Omental fat pad (tissue), 4 donors: ENCODE data around the gene DXO. TPM values are rescaled to one million over a fixed set of nuclear protein-coding genes. Genes with fewer than 3 reads are reported as not detected.
A peak's percentile ranks its signal among the peaks of the same experiment; 100 is the strongest.

Experiments
- ATAC-seq: fragments of 150-250 bp; one replicate; pipeline ENCODE4 v1.9.1; 2016; ENCODE audit warnings: mild to moderate bottlenecking, moderate library complexity; ENCODE audit not compliant: low FRiP score
- DNase-seq: peaks from one replicate; pipeline ENCODE4 v3.0.0-alpha.2; 2019; ENCODE audit warnings: low spot score
- small RNA-seq: library from RNA; depleted of rRNA; stranded (forward); fragments of <200 nt; gene quantifications from one replicate; pipeline ENCODE3, GENCODE V24; 2016
- total RNA-seq, 4 donors: library from RNA; depleted of rRNA; stranded (reverse); fragments of >200 nt; gene quantifications; one replicate each; pipeline ENCODE4 v1.1.0, GENCODE V29; 2016
- TF ChIP-seq, protein P1 (sequence below), 3 donors: fragments of 450-650 bp; IDR thresholded peaks; one replicate each; pipeline ENCODE4 v1.5.1; 2016 to 2017; ENCODE audit warnings: antibody characterized with exemption in 3 of 3, mild to moderate bottlenecking in 3 of 3, moderate library complexity in 2 of 3

DXO gene
- total RNA-seq, 4 donors from 2014 or later, result 15.6 to 19.9 (median 18.4) TPM

DNA sequence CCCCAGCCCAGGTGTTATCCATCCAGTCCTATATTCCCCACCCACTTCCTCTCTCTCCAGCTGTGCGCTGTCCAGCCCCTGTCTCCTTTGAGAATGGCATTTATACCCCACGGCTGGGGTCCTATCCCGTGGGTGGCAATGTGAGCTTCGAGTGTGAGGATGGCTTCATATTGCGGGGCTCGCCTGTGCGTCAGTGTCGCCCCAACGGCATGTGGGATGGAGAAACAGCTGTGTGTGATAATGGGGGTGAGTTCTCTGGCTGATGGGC is 43.3 kb downstream of the DXO start:
- DNase-seq (no peak), ATAC-seq (no peak)
- TF ChIP-seq, protein P1, sequence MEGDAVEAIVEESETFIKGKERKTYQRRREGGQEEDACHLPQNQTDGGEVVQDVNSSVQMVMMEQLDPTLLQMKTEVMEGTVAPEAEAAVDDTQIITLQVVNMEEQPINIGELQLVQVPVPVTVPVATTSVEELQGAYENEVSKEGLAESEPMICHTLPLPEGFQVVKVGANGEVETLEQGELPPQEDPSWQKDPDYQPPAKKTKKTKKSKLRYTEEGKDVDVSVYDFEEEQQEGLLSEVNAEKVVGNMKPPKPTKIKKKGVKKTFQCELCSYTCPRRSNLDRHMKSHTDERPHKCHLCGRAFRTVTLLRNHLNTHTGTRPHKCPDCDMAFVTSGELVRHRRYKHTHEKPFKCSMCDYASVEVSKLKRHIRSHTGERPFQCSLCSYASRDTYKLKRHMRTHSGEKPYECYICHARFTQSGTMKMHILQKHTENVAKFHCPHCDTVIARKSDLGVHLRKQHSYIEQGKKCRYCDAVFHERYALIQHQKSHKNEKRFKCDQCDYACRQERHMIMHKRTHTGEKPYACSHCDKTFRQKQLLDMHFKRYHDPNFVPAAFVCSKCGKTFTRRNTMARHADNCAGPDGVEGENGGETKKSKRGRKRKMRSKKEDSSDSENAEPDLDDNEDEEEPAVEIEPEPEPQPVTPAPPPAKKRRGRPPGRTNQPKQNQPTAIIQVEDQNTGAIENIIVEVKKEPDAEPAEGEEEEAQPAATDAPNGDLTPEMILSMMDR (IDR thresholded peaks at IDR 0.05), result no peak

DNA sequence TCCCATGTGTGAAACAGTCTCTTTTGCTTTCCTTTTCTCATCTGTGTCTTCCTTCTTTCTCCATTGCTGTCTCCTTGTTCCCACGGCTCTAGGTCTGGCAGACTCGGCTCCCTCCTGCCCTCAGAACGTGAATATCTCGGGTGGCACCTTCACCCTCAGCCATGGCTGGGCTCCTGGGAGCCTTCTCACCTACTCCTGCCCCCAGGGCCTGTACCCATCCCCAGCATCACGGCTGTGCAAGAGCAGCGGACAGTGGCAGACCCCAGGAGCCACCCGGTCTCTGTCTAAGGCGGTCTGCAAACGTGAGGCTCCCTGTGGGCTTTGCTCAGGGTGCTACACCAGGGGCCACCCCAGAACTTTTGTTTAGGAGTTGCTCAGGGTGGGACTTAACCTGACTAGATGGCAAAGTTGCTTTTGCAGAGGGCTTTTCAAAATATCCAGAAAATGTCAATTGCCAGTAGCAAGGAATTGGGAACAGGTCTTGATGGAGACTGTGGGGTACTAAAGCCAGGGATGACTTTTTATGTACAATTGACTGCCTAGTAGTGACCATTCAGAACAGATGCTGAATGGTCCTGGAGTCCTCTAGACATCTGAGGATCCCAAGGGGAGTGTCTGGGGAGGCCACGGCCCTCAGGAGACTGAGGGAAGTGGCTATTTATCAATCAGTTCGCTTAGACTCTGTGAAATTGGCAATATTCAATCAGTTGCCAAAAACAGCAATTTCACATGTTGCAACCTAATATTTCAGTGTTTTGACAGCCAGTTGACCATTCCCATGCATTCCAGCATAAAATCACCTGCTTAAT is 43.9 kb downstream of the DXO start:
- DNase-seq, result no peak
- TF ChIP-seq, protein P1 (IDR thresholded peaks at IDR 0.05), result no peak
- ATAC-seq, result peak; percentile 46

DNA sequence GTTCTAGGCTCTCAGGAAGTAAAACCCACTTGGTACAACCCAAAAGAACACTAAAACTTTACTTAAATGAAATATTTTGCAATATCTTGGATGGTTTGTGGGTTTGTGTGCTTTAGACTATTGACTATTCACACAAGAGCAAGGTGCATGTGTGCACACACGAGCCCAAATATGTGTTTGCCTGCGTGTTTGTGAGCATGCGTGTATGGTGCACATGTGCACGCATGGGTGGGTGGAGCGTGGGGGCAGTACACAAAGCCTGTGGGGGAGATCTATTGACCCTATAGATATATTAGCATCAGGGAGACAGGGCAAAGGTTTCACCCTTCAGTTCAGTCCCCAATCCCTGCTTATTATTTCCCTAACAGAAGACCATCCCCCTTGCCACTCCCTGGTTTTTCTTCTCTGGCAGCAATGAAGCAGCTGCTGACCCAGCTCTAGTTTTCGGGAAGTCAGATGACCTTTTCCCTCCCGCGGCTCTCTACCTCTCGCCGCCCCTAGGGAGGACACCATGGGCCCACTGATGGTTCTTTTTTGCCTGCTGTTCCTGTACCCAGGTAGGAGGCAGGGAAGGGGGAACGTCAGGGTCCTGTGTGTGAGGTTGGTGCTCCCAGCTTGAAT is 44.6 kb downstream of the DXO start, which contains the start of gene C2:
C2 (plus strand) TSS at position 476 of the 621 bp plus-strand sequence; CDS start at position 512, 36 bp downstream.
- no peak for DNase-seq
- TF ChIP-seq, protein P1 (IDR thresholded peaks at IDR 0.05), result no peak
- peak; percentile 72 for ATAC-seq

DNA sequence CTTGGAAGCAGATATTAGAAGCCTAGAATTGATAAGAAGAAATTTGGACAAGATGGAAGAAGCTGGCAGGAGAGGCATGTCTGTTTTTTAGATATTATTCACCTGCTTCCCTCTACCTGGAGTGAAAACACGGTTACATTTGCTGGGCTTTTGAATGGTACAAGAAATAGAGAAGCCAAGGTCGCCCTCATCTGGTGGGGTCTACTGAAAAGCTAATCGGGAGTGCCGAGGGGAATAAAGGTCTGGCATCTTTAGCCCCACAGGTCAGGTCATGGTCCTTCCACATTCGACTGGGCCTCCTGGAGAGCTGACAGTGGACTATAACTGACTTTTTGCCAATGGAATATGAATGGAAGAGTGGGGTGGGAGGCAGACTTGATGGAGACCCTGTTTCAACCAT is 49.0 kb downstream of the DXO start:
- ATAC-seq (no peak), DNase-seq (no peak)
- TF ChIP-seq, protein P1 (IDR thresholded peaks at IDR 0.05), result no peak

DNA sequence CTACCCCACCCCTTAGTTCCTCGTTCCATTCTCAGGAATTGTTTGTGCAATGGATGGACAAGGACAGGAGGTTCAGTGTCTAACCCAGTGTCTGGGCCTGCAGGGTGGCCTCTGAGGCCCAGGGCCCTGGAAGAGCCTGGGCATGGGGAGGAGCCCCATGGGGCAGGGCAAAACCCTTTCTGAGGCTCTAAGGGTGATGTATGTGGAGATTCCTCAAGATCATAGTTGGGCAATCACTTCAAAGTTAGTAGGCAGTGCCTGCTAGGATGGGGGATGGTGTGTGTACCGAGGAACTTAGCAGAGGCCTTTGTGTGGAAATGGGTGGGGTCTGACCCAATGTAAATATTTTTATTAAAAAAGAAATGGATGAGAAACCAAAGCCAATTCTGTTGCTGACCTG is 51.1 kb downstream of the DXO start:
- DNase-seq, result no peak
- TF ChIP-seq, protein P1 (IDR thresholded peaks at IDR 0.05), result no peak
- peak; percentile 55 for ATAC-seq

Small RNA genes lying within 50 kb of the gene (small RNA-seq; reads per million reads assigned to genes)
- gene AL645922.1, result not detected

Other genes with a start within 250 kb of the DXO start
- gene MPIG6B, start 248.8 kb downstream of the DXO start, total RNA-seq, result under 1 TPM in 1 of 4 donors, not detected in 3; 0.84 TPM
- 100 to 1,000 TPM; 103 to 148 (median 115) TPM for gene DDAH2, start 242.8 kb downstream of the DXO start, total RNA-seq
- 100 to 1,000 TPM; 244 to 443 (median 336) TPM for gene CLIC1, start 235.6 kb downstream of the DXO start, total RNA-seq
- 10 to 100 TPM in 1 of 4 donors, 1 to 10 TPM in 3; 5.4 to 17.0 (median 7.3) TPM for gene MSH5, start 232.1 kb downstream of the DXO start, total RNA-seq
- not detected for gene SAPCD1, start 209.5 kb downstream of the DXO start, total RNA-seq
- gene VWA7, start 194.8 kb downstream of the DXO start, total RNA-seq, result 1 to 10 TPM in 1 of 4 donors, under 1 TPM in 2, not detected in 1; 0.36 to 1.6 (median 0.56) TPM
- gene VARS1, start 176.4 kb downstream of the DXO start, total RNA-seq, result 10 to 100 TPM; 31.6 to 47.0 (median 34.6) TPM
- gene LSM2, start 165.2 kb downstream of the DXO start, total RNA-seq, result 10 to 100 TPM; 19.8 to 35.1 (median 30.4) TPM
- 1 to 10 TPM in 3 of 4 donors, under 1 TPM in 1; 0.48 to 3.0 (median 1.9) TPM for gene HSPA1L, start 156.9 kb downstream of the DXO start, total RNA-seq
- gene HSPA1A, start 156.6 kb downstream of the DXO start, total RNA-seq, result 1,000 to 10,000 TPM in 1 of 4 donors, 100 to 1,000 TPM in 3; 155 to 1,684 (median 309) TPM
- gene HSPA1B, start 144.4 kb downstream of the DXO start, total RNA-seq, result 1,000 to 10,000 TPM in 1 of 4 donors, 100 to 1,000 TPM in 3; 174 to 1,642 (median 258) TPM
- gene NEU1, start 109.3 kb downstream of the DXO start, total RNA-seq, result 10 to 100 TPM; 44.1 to 63.8 (median 55.2) TPM
- under 1 TPM in 3 of 4 donors, not detected in 1; 0.19 to 0.84 (median 0.38) TPM for gene SLC44A4, start 93.1 kb downstream of the DXO start, total RNA-seq
- 10 to 100 TPM; 17.4 to 25.9 (median 20.0) TPM for gene EHMT2, start 74.4 kb downstream of the DXO start, total RNA-seq
- 1 to 10 TPM in 3 of 4 donors, under 1 TPM in 1; 0.48 to 1.9 (median 1.4) TPM for gene ZBTB12, start 70.1 kb downstream of the DXO start, total RNA-seq
- gene C2, start 44.4 kb downstream of the DXO start, total RNA-seq, result 10 to 100 TPM; 30.6 to 96.1 (median 46.0) TPM
- gene CFB, start 26.0 kb downstream of the DXO start, total RNA-seq, result 1,000 to 10,000 TPM in 1 of 4 donors, 100 to 1,000 TPM in 2, 10 to 100 TPM in 1; 16.7 to 1,024 (median 264) TPM
- gene NELFE, start 13.2 kb downstream of the DXO start, total RNA-seq, result 10 to 100 TPM; 67.0 to 94.0 (median 75.0) TPM
- gene SKIC2, start 13.0 kb downstream of the DXO start, total RNA-seq, result 10 to 100 TPM; 31.3 to 50.8 (median 44.8) TPM
- gene C4A, start 9.9 kb upstream of the DXO start, total RNA-seq, result 100 to 1,000 TPM in 3 of 4 donors, 10 to 100 TPM in 1; 16.6 to 652 (median 239) TPM
- gene C4B, start 42.7 kb upstream of the DXO start, total RNA-seq, result 100 to 1,000 TPM in 3 of 4 donors, 10 to 100 TPM in 1; 15.4 to 912 (median 204) TPM
- gene CYP21A2, start 66.3 kb upstream of the DXO start, total RNA-seq, result 1 to 10 TPM in 3 of 4 donors, under 1 TPM in 1; 0.63 to 5.7 (median 2.8) TPM
- gene TNXB, start 137.2 kb upstream of the DXO start, total RNA-seq, result 100 to 1,000 TPM; 129 to 311 (median 137) TPM
- 10 to 100 TPM; 23.2 to 44.3 (median 24.4) TPM for gene ATF6B, start 156.1 kb upstream of the DXO start, total RNA-seq
- 1 to 10 TPM; 2.1 to 3.9 (median 2.7) TPM for gene FKBPL, start 158.2 kb upstream of the DXO start, total RNA-seq
- 1 to 10 TPM in 1 of 4 donors, under 1 TPM in 3; 0.24 to 1.0 (median 0.34) TPM for gene PRRT1, start 179.8 kb upstream of the DXO start, total RNA-seq
- 100 to 1,000 TPM in 1 of 4 donors, 10 to 100 TPM in 3; 21.5 to 161 (median 34.3) TPM for gene PPT2, start 182.0 kb upstream of the DXO start, total RNA-seq
- 10 to 100 TPM in 3 of 4 donors, 1 to 10 TPM in 1; 8.9 to 17.3 (median 13.3) TPM for gene EGFL8, start 192.5 kb upstream of the DXO start, total RNA-seq
- 10 to 100 TPM; 26.4 to 40.9 (median 35.7) TPM for gene AGPAT1, start 203.9 kb upstream of the DXO start, total RNA-seq
- 10 to 100 TPM; 35.1 to 59.1 (median 50.6) TPM for gene RNF5, start 206.3 kb upstream of the DXO start, total RNA-seq
- 1 to 10 TPM in 3 of 4 donors, under 1 TPM in 1; 0.48 to 9.3 (median 1.2) TPM for gene AGER, start 212.1 kb upstream of the DXO start, total RNA-seq
- 10 to 100 TPM; 27.7 to 65.3 (median 34.6) TPM for gene PBX2, start 218.1 kb upstream of the DXO start, total RNA-seq
- gene GPSM3, start 220.5 kb upstream of the DXO start, total RNA-seq, result 10 to 100 TPM in 3 of 4 donors, 1 to 10 TPM in 1; 9.7 to 28.3 (median 23.2) TPM